HG03439 (cell line): ENCODE results near the gene TUT7.
"Not testable (repeated sequence)": the region's sequence is repeated elsewhere in the genome, so short reads cannot be mapped to it uniquely, and the experiment has no call there.

Source experiments
- ATAC-seq: cut with Tn5 transposase; IDR thresholded peaks from one replicate; pipeline ENCODE4 v1.9.1; 2021; ENCODE audit warnings: mild to moderate bottlenecking, moderate library complexity; ENCODE audit not compliant: unreplicated experiment

Gene TUT7, protein sequence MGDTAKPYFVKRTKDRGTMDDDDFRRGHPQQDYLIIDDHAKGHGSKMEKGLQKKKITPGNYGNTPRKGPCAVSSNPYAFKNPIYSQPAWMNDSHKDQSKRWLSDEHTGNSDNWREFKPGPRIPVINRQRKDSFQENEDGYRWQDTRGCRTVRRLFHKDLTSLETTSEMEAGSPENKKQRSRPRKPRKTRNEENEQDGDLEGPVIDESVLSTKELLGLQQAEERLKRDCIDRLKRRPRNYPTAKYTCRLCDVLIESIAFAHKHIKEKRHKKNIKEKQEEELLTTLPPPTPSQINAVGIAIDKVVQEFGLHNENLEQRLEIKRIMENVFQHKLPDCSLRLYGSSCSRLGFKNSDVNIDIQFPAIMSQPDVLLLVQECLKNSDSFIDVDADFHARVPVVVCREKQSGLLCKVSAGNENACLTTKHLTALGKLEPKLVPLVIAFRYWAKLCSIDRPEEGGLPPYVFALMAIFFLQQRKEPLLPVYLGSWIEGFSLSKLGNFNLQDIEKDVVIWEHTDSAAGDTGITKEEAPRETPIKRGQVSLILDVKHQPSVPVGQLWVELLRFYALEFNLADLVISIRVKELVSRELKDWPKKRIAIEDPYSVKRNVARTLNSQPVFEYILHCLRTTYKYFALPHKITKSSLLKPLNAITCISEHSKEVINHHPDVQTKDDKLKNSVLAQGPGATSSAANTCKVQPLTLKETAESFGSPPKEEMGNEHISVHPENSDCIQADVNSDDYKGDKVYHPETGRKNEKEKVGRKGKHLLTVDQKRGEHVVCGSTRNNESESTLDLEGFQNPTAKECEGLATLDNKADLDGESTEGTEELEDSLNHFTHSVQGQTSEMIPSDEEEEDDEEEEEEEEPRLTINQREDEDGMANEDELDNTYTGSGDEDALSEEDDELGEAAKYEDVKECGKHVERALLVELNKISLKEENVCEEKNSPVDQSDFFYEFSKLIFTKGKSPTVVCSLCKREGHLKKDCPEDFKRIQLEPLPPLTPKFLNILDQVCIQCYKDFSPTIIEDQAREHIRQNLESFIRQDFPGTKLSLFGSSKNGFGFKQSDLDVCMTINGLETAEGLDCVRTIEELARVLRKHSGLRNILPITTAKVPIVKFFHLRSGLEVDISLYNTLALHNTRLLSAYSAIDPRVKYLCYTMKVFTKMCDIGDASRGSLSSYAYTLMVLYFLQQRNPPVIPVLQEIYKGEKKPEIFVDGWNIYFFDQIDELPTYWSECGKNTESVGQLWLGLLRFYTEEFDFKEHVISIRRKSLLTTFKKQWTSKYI (N-terminal part only)

DNA sequence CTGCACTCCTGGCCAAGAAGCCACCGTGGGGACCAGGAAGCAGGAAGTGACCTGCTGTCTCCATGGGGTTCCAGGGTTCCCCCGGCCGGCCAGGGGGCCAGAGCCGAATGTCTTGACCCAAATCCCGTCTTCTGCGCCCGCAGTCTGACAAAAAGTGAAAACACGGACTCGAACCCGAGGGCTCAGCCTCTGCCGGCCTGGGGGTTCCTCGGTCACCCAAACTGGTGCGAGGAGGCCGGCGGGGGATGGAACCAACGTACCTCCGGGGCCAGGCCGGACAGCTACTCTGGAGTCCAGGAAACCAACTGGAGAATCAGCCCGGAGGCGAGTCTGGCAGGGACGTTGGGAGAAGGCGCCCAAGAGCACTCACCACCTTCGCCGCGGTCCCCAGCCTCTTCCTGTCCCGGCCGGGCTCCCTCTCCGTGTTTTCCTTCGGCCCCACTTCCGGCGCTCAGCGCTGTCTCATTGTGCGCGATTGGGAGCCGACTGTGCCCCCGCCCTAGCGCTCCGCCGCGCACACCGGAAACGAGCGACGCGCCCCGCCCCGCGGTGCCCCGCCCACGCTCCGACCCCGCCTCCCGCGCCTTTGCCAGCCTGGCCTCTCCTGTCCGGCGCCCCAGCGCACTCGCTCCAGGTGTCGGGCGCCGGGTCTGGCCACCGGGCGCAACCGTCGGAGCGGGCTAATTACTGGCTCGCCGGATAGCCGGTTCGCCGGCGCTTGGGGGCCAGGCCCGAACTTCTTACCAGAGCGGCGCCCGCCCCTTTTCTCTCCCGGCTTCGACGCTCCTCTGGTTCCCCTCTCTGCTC lies at the start of gene TUT7:
Gene TUT7 (minus strand): TSS at position 400 of the 807 bp plus-strand sequence. CDS start 1,211 bp downstream, outside the sequence.
- ATAC-seq = peak; percentile 79

- no peak for ATAC-seq
Measured at GRCh38 chr9:86402591-86402990, 48.4 kb upstream of the TUT7 start.

DNA sequence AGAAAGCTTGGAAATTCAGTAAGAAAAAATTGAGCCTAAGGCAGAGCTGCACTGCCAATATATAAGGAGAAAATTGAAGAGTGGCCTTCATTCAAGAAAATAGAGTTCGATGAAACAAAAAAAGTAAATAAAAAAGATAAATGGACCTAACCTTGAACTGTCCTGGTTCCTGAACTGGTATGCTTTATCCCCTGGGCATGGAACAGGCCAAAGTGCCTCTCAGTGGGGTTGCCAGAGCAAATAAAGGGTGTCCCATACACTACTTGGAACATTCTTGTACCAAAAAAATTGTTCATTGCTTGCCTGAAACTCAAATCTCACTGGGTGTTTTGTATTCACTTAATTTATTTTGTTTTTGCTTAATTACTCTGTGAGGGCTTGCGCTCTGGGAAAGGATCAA lies 42.2 kb upstream of the TUT7 start:
- no peak for ATAC-seq

DNA sequence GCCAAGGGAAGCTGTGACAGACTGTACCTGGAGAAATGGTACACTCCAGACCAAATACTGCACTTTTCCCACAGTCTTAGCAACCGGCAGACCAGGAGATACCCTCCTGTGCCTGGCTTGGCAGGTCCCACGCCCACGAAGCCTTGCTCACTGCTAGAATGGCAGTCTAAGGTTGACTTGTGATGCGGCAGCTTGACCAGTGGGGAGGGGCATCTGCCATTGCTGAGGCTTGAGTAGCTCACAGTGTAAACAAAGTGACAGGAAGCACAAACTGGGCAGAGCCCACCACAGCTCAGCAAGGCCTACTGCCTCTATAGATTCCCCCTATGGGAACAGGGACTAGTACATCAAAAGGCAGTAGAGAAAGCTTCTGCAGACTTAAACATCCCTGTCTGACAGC lies 36.0 kb upstream of the TUT7 start:
- ATAC-seq = not testable (repeated sequence)

DNA sequence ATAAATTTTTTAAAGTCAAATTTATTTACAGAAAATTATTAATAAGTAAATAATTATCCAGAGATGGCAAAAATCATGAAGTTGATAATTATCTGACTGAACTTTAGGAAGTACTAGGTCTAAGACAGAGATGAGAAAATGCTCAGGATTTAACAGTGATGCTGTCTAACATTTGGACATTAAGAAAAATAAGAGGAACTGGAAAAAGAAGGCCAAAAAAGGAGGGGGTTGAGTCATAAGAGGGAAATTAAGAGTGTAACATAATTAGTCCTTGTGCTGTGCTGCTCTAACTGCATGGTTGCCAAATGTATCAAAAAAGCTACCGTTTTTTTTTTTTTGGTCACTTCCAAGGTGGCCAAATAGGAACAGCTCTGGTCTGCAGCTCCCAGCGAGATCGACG lies 35.4 kb upstream of the TUT7 start:
- no peak for ATAC-seq

DNA sequence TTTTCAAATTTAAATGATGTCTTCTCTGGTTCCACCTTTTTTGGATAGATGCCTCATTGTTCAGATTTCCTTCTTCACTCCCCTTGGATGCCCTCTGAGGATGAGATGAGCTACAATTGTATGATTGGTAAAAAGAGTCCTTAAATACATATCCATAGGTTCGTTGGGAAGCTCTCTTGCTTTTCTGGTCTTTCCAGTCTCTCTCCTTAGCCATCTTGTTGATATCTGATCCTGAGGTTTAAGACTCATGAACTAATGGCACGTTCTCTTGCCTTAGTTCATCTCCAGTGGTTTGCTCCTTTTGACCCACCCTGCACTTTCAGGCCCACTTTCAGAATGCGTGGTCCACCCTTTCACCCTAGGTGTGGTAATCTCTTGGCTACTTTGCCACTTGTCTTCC lies 33.2 kb upstream of the TUT7 start:
- no peak for ATAC-seq

GRCh38 chr9:86383000-86383399 lies 28.8 kb upstream of the TUT7 start:
- ATAC-seq = not testable (repeated sequence)

- no peak for ATAC-seq
Measured at GRCh38 chr9:86376016-86376415, 21.8 kb upstream of the TUT7 start.

DNA sequence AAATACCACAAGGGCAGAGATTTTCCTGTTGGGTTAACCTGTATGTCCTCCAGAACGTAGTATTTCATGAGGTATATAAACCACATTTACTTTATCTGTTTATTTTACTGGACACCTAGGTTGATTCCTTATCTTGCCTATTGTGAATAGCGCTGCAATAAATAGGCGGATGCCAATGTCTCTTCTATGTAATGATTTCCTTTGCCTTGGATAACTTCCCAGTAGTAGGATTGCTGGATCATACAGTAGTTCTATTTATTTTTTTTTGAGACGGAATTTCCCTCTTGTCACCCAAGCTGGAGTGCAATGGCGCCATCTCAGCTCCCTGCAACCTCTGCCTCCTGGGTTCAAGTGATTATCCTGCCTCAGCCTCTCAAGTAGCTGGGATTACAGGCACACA lies 15.6 kb upstream of the TUT7 start:
- ATAC-seq = no peak

- no peak for ATAC-seq
Measured at GRCh38 chr9:86368871-86369521, 14.8 kb upstream of the TUT7 start.

- ATAC-seq = no peak
Measured at GRCh38 chr9:86361176-86361575, 7.0 kb upstream of the TUT7 start.

DNA sequence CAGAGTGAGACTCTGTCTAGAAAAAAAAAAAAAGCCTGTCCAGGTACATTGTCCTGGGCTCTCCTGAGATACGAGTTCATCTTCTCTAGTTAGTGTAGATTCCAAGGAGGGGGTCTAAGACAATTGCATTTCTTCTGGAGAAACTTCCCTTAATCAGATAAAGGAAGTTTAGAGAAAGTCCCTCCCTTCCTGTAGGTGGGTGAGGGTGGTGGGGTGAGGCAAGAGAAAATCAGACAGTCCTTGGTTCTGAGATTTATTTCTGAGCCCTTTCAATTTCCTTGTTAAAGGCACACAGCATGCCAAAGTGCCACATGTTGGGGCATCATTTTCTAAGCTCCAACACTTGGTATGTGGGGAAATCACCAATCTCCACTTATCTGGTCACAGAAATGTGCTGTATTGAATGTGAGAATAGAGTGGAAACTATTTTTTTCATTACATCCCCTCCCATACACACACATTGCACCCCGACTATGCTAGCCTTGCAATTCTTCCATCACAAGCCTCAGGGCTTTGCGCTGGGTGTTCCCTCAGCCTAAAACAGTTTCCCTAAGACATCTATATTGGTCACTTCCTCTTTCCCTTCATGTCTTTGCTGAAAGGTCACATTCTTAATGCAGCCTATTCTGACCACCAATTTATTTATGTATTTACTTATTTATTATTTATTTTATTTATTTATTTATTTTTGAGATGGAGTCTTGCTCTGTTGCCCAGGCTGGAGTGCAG lies 5.1 kb upstream of the TUT7 start:
- ATAC-seq = no peak

DNA sequence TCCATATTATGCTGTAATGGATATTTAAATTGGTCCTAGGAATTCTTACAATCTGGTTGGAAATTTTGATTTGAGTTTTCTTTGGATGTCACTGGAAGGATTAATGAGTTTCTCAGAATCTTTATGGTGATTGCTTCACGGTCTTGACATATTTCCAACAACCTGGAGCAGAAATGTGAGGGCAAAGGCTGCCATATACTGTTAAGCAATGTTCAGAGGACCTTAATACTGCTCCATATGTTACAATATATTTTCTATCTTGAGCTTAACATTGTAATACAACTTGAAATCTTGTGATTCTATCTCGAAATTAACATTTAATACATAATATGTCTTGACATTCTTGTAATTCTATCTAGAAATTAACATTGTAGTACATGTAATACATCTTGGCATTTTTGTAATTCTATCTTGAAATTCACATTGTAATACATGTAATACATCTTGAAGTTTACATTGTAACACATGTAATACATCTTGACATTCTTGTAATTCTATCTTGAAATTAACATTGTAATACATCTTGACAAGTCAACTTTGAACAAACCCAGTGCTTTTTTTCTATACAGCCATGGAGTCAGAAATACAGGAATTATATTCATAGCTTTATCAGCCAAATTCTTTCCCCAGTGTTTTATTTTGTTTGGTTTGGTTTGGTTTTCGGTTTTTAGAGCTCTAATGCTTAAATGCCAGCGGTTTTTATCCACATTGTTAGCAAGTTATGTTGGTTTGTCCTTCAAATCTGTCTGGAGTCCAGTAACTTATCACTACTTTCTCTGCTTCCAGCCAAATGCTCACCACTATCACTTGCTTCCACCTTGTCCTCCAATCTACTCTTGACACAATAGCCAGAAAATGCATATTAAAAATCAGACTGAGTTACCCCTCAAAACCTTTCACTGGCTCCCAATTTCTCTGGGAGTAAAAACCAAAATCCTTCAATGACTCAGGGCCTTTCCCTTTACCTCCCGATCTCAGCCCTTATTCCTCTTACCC lies 3.0 kb upstream of the TUT7 start:
- no peak for ATAC-seq

DNA sequence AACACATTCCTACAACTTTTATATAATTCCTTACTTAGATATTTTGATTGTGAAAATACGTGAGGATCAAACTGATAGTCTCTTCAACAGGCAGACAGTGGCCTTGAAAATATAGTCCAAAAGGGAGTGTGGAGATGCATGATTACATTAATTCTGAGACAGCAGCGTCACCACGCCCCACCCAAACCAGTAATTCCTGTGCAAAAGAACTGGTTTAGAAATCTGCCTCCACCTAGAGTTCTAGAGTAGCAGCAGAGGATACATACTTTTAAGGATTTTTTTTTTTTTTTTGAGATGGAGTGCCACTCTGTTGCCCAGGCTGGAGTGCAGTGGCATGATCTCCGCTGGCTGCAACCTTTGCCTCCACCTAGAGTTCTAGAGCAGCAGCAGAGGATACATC lies 1.6 kb upstream of the TUT7 start:
- ATAC-seq = no peak

DNA sequence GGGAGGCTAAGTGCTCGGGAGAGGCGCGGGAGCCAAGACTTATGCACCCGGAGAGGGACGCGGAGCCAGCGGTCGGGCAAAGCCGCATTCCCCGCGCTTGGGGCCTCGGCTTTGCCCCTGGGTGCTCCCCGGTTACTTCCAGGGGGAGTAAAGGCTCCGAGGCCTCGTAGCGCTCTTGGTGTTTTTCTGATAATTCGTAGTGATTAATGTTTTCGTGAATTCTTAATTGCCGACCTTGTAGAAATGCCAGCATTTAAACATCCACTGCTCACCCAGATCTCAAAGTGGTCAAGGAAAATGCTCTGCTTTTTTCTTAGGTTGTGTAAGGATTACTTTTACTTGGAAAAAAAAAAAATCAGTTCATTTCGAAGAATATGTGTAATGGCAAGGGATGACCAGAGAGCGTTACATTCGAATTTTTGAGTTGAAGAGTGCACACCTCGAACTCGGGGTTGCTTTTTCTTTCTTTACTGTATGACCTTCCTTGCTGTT lies 654 bp upstream of the TUT7 start:
- no peak for ATAC-seq

DNA sequence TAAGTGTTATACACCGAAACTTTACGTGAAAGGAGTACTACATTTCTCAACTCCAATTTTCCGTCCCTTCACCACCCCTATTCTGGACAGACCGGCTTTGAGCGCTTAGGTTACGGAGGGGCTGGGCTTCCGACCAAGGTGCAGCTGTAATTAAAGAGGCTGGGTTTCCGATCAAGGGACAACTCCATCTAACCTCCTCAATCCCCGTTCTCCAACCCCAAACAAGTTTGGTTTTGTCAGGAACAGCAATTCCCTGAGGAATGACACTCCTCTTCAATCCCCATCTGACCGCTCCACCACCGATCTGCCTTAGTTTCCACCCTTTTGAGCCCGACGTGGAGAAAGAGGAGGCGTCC lies 577 bp downstream of the TUT7 start:
- peak; percentile 7 for ATAC-seq

DNA sequence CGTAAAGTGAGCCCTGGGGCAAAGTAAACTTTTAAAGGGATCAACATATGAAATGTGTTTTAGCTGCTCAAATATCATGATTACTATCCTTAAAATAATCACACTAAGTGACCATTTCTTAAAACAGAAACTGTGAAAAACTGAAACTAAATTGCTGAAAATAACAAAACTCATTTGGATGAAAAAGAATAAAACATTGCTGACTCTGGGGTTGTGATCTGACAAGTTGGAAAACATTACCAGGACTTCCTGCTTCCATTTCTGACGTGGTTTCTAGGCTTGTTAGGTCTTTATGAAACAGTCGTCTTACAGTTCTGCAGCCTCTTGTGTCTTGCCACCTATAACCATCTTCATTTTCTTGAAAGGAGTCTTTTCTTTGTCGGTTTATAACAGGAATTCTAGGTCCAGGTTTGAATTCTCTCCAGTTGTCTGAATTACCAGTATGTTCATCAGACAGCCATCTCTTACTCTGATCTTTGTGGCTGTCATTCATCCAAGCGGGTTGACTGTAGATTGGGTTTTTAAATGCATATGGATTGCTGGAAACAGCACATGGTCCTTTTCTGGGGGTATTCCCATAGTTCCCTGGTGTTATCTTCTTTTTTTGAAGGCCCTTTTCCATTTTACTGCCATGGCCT lies 1.7 kb downstream of the TUT7 start:
- no peak for ATAC-seq
